Kidney epithelial cell (primary cell): ENCODE measurements around the gene SNTG2. TPM values are rescaled to one million over a fixed set of nuclear protein-coding genes. Genes with fewer than 3 reads are reported as not detected.

Experiments used
- DNase-seq: peaks from one replicate; pipeline ENCODE4 v3.0.0-alpha.2; 2010; ENCODE audit warnings: low read depth
- H3K27me3 ChIP-seq: 2 replicates; pipeline ENCODE4 v1.6.0; 2011; ENCODE audit warnings: low read length; ENCODE audit not compliant: control insufficient read depth, insufficient read depth
- H3K36me3 ChIP-seq: 2 replicates; pipeline ENCODE4 v1.5.1; 2011; ENCODE audit warnings: low read length; ENCODE audit not compliant: control insufficient read depth, insufficient read depth
- H3K4me3 ChIP-seq: 2 replicates; pipeline ENCODE4 v1.5.1; 2011; ENCODE audit warnings: low read depth, mild to moderate bottlenecking, control low read depth, low read length
- CTCF ChIP-seq: IDR thresholded peaks from 2 replicates; pipeline ENCODE4 v1.5.1; 2011; ENCODE audit warnings: mild to moderate bottlenecking, moderate library complexity, low read length, control low read depth, inconsistent platforms; ENCODE audit not compliant: insufficient read depth, poor library complexity, severe bottlenecking
- total RNA-seq: library from RNA; depleted of rRNA; stranded (reverse); fragments of >200 nt; gene quantifications from 2 replicates; pipeline ENCODE4 v1.2.3, GENCODE V29; 2015

Gene SNTG2
- total RNA-seq, 1 donor from 2014 or later: 0.38 TPM

GRCh38 chr2:924701-925100 is 25.9 kb upstream of the SNTG2 start:
- DNase-seq: no peak
- no peak for TF ChIP-seq CTCF
- Histone ChIP-seq H3K36me3 (no peaks in the 10 kb centered on the region), H3K27me3 (no peaks in the 10 kb centered on the region), H3K4me3 (no peak overlapping the region)

GRCh38 chr2:925309-925708 is 25.3 kb upstream of the SNTG2 start:
- TF ChIP-seq CTCF: no peak
- no peaks in the 10 kb centered on the region for H3K27me3 ChIP-seq
- H3K4me3 ChIP-seq: no peak overlapping the region
- H3K36me3 ChIP-seq: no peaks in the 10 kb centered on the region
- DNase-seq: no peak

- no peak for TF ChIP-seq CTCF
- no peaks in the 10 kb centered on the region for H3K36me3 ChIP-seq
- H3K4me3 ChIP-seq: no peak overlapping the region
- no peak for DNase-seq
- no peaks in the 10 kb centered on the region for H3K27me3 ChIP-seq
These were observed 24.9 kb upstream of the SNTG2 start for GRCh38 chr2:925711-926110.

- no peak for DNase-seq
- Histone ChIP-seq H3K27me3 (no peaks in the 10 kb centered on the region), H3K4me3 (no peak overlapping the region), H3K36me3 (no peaks in the 10 kb centered on the region)
- no peak for TF ChIP-seq CTCF
These were observed 24.3 kb upstream of the SNTG2 start for GRCh38 chr2:926259-926793.

GRCh38 chr2:926896-927295 is 23.8 kb upstream of the SNTG2 start:
- no peaks in the 10 kb centered on the region for H3K36me3 ChIP-seq
- TF ChIP-seq CTCF: no peak
- H3K4me3 ChIP-seq: no peak overlapping the region
- H3K27me3 ChIP-seq: no peaks in the 10 kb centered on the region
- DNase-seq: no peak

GRCh38 chr2:929011-929735 is 21.5 kb upstream of the SNTG2 start:
- H3K4me3 ChIP-seq: no peak overlapping the region
- H3K27me3 ChIP-seq: no peaks in the 10 kb centered on the region
- H3K36me3 ChIP-seq: no peaks in the 10 kb centered on the region
- TF ChIP-seq CTCF: no peak
- DNase-seq: no peak
